ENCODE results near the gene KCNH4.

Gene KCNH4

GRCh38 chr17:42174126-42174783 lies 6.7 kb downstream of the KCNH4 start:
- H3K4me1 ChIP-seq (ENCODE audit: insufficient read depth, low read length): no peaks in the 10 kb centered on the region; the same call in 1 of the 2 replicates

GRCh38 chr17:42171831-42172230 lies 9.1 kb downstream of the KCNH4 start:
- Histone ChIP-seq H3K4me1 (ENCODE audit: insufficient read depth, low read length) (no peaks in the 10 kb centered on the region), H3K36me3 (ENCODE audit: insufficient read depth, low read length) (no peaks in the 10 kb centered on the region), H3K9ac (ENCODE audit: low read depth, low read length) (no peak overlapping the region), H3K9me3 (ENCODE audit: control insufficient read depth, insufficient read depth, low read length) (no peaks in the 10 kb centered on the region)

More at GRCh38 chr17:42174126-42174783, 6.7 kb downstream of the KCNH4 start:
- no peaks in the 10 kb centered on the region for H3K9me3 ChIP-seq (ENCODE audit: control insufficient read depth, insufficient read depth, low read length)
- H3K36me3 ChIP-seq (ENCODE audit: insufficient read depth, low read length): no peaks in the 10 kb centered on the region
- no peak overlapping the region for H3K9ac ChIP-seq (ENCODE audit: low read depth, low read length)

GRCh38 chr17:42169351-42169750 lies 11.6 kb downstream of the KCNH4 start:
- no peak overlapping the region for H3K9ac ChIP-seq (ENCODE audit: low read depth, low read length)
- H3K9me3 ChIP-seq (ENCODE audit: control insufficient read depth, insufficient read depth, low read length): no peaks in the 10 kb centered on the region
- H3K4me1 ChIP-seq (ENCODE audit: insufficient read depth, low read length): no peaks in the 10 kb centered on the region
- no peaks in the 10 kb centered on the region for H3K36me3 ChIP-seq (ENCODE audit: insufficient read depth, low read length)

- Histone ChIP-seq H3K9ac (ENCODE audit: low read depth, low read length) (no peak overlapping the region), H3K36me3 (ENCODE audit: insufficient read depth, low read length) (no peaks in the 10 kb centered on the region), H3K4me1 (ENCODE audit: insufficient read depth, low read length) (no peaks in the 10 kb centered on the region; the same call in 1 of the 2 replicates), H3K9me3 (ENCODE audit: control insufficient read depth, insufficient read depth, low read length) (no peaks in the 10 kb centered on the region)
Measured at GRCh38 chr17:42167807-42168206, 13.1 kb downstream of the KCNH4 start.

- no peaks in the 10 kb centered on the region for H3K9me3 ChIP-seq (ENCODE audit: control insufficient read depth, insufficient read depth, low read length)
Measured at GRCh38 chr17:42166196-42166763, 14.7 kb downstream of the KCNH4 start.

GRCh38 chr17:42165751-42166150 lies 15.2 kb downstream of the KCNH4 start:
- Histone ChIP-seq H3K36me3 (ENCODE audit: insufficient read depth, low read length) (no peaks in the 10 kb centered on the region), H3K9me3 (ENCODE audit: control insufficient read depth, insufficient read depth, low read length) (no peaks in the 10 kb centered on the region), H3K9ac (ENCODE audit: low read depth, low read length) (no peak overlapping the region), H3K4me1 (ENCODE audit: insufficient read depth, low read length) (no peaks in the 10 kb centered on the region; the same call in 1 of the 2 replicates)

More at GRCh38 chr17:42166196-42166763, 14.7 kb downstream of the KCNH4 start:
- H3K36me3 ChIP-seq (ENCODE audit: insufficient read depth, low read length): no peaks in the 10 kb centered on the region
- no peak overlapping the region for H3K9ac ChIP-seq (ENCODE audit: low read depth, low read length)
- H3K4me1 ChIP-seq (ENCODE audit: insufficient read depth, low read length): no peaks in the 10 kb centered on the region; the same call in 1 of the 2 replicates

- H3K36me3 ChIP-seq (ENCODE audit: insufficient read depth, low read length): no peaks in the 10 kb centered on the region
- H3K9me3 ChIP-seq (ENCODE audit: control insufficient read depth, insufficient read depth, low read length): no peaks in the 10 kb centered on the region
- H3K4me1 ChIP-seq (ENCODE audit: insufficient read depth, low read length): no peaks in the 10 kb centered on the region; the same call in 1 of the 2 replicates
- no peak overlapping the region for H3K9ac ChIP-seq (ENCODE audit: low read depth, low read length)
Measured at GRCh38 chr17:42163696-42164407, 17.1 kb downstream of the KCNH4 start.

- Histone ChIP-seq H3K4me1 (ENCODE audit: insufficient read depth, low read length) (no peaks in the 10 kb centered on the region; the same call in 1 of the 2 replicates), H3K9ac (ENCODE audit: low read depth, low read length) (no peak overlapping the region), H3K9me3 (ENCODE audit: control insufficient read depth, insufficient read depth, low read length) (no peaks in the 10 kb centered on the region), H3K36me3 (ENCODE audit: insufficient read depth, low read length) (no peaks in the 10 kb centered on the region)
Measured at GRCh38 chr17:42163113-42163512, 17.8 kb downstream of the KCNH4 start.

- no peaks in the 10 kb centered on the region for H3K36me3 ChIP-seq (ENCODE audit: insufficient read depth, low read length)
- no peaks in the 10 kb centered on the region for H3K9me3 ChIP-seq (ENCODE audit: control insufficient read depth, insufficient read depth, low read length)
- H3K4me1 ChIP-seq (ENCODE audit: insufficient read depth, low read length): no peaks in the 10 kb centered on the region; the same call in 1 of the 2 replicates
- no peak overlapping the region for H3K9ac ChIP-seq (ENCODE audit: low read depth, low read length)
Measured at GRCh38 chr17:42160531-42160910, 20.4 kb downstream of the KCNH4 start.

GRCh38 chr17:42159796-42160530 lies 21.0 kb downstream of the KCNH4 start:
- no peak overlapping the region for H3K9ac ChIP-seq (ENCODE audit: low read depth, low read length)
- no peaks in the 10 kb centered on the region for H3K36me3 ChIP-seq (ENCODE audit: insufficient read depth, low read length)
- H3K4me1 ChIP-seq (ENCODE audit: insufficient read depth, low read length): no peaks in the 10 kb centered on the region; the same call in 1 of the 2 replicates

GRCh38 chr17:42155614-42156045 lies 25.3 kb downstream of the KCNH4 start:
- H3K9ac ChIP-seq (ENCODE audit: low read depth, low read length): peak overlapping the region; percentile 56
- H3K9me3 ChIP-seq (ENCODE audit: control insufficient read depth, insufficient read depth, low read length): no peaks in the 10 kb centered on the region
- no peaks in the 10 kb centered on the region; the same call in 1 of the 2 replicates for H3K36me3 ChIP-seq (ENCODE audit: insufficient read depth, low read length)
- H3K4me1 ChIP-seq (ENCODE audit: insufficient read depth, low read length): peaks cover 7% of the 10 kb centered on the region; the same call in 1 of the 2 replicates

More at GRCh38 chr17:42159796-42160530, 21.0 kb downstream of the KCNH4 start:
- H3K9me3 ChIP-seq (ENCODE audit: control insufficient read depth, insufficient read depth, low read length): no peaks in the 10 kb centered on the region

GRCh38 chr17:42153919-42154742 lies 26.8 kb downstream of the KCNH4 start:
- Histone ChIP-seq H3K9me3 (ENCODE audit: control insufficient read depth, insufficient read depth, low read length) (no peaks in the 10 kb centered on the region), H3K4me1 (ENCODE audit: insufficient read depth, low read length) (peaks cover 7% of the 10 kb centered on the region; the same call in 1 of the 2 replicates), H3K9ac (ENCODE audit: low read depth, low read length) (peak overlapping the region; percentile 80), H3K36me3 (ENCODE audit: insufficient read depth, low read length) (no peaks in the 10 kb centered on the region; the same call in 1 of the 2 replicates)

GRCh38 chr17:42146911-42147607 lies 33.9 kb downstream of the KCNH4 start:
- no peaks in the 10 kb centered on the region; the same call in 1 of the 2 replicates for H3K36me3 ChIP-seq (ENCODE audit: insufficient read depth, low read length)
- H3K9me3 ChIP-seq (ENCODE audit: control insufficient read depth, insufficient read depth, low read length): no peaks in the 10 kb centered on the region
- no peak overlapping the region for H3K9ac ChIP-seq (ENCODE audit: low read depth, low read length)
- H3K4me1 ChIP-seq (ENCODE audit: insufficient read depth, low read length): no peaks in the 10 kb centered on the region
